Aorta (tissue), 5 donors: ENCODE data around the gene UBQLN4. TPM values are rescaled to one million over a fixed set of nuclear protein-coding genes. Genes with fewer than 3 reads are reported as not detected.

Experiments
- ATAC-seq: fragments of 200-7000 bp; cut with Tn5 transposase; one replicate; pipeline ENCODE4 v1.9.1; 2022; ENCODE audit warnings: moderate library complexity; ENCODE audit not compliant: low FRiP score
- DNase-seq, 2 donors: peaks; one replicate each; pipeline ENCODE4 v3.0.0-alpha.2; 2020
- H3K27ac ChIP-seq, 2 donors: one replicate each; pipeline ENCODE4 v1.5.1; 2013; ENCODE audit warnings: low read length in 2 of 2, mild to moderate bottlenecking in 2 of 2, moderate library complexity in 2 of 2, control low read depth in 1 of 2, inconsistent platforms in 1 of 2, low read depth in 1 of 2
- H3K27me3 ChIP-seq, 2 donors: one replicate each; pipeline ENCODE4 v1.6.1; 2013; ENCODE audit warnings: control low read depth in 1 of 2, low read length in 1 of 2, mild to moderate bottlenecking in 1 of 2, moderate library complexity in 1 of 2; ENCODE audit not compliant: insufficient read depth in 2 of 2, control insufficient read depth in 1 of 2
- H3K36me3 ChIP-seq, 2 donors: one replicate each; pipeline ENCODE4 v1.6.1; 2013; ENCODE audit warnings: control low read depth in 1 of 2, low read length in 1 of 2, mild to moderate bottlenecking in 1 of 2; ENCODE audit not compliant: insufficient read depth in 2 of 2, control insufficient read depth in 1 of 2
- H3K4me1 ChIP-seq, 2 donors: one replicate each; pipeline ENCODE4 v1.6.1; 2013; ENCODE audit warnings: low read length in 2 of 2, control low read depth in 1 of 2, mild to moderate bottlenecking in 1 of 2, moderate library complexity in 1 of 2; ENCODE audit not compliant: insufficient read depth in 2 of 2, control insufficient read depth in 1 of 2
- H3K4me3 ChIP-seq, 2 donors: one replicate each; pipeline ENCODE4 v1.5.1; 2013; ENCODE audit warnings: low read length in 2 of 2, control low read depth in 1 of 2, mild to moderate bottlenecking in 1 of 2
- H3K9me3 ChIP-seq: one replicate; pipeline ENCODE4 v1.6.1; 2013; ENCODE audit warnings: mild to moderate bottlenecking, low read length; ENCODE audit not compliant: control insufficient read depth
- WGBS, 2 donors: extraction: QIAGEN DNeasy Blood & Tissue Kit; methylation state at CpG; one replicate each; pipeline ENCODE4 v1.1.7; 2013; 5-methylcytosine and 5-hydroxymethylcytosine counted together
- intact Hi-C, 2 donors: fragments of 100-400 bp; cut with DNase I; formaldehyde crosslinking; loops; one replicate each; pipeline versions ENCODE4 v1.14.2 to v1.15.0; 2022
- polyA plus RNA-seq, 2 donors: library from polyadenylated mRNA; stranded (reverse); fragments of 200-250 nt; gene quantifications; one replicate each; pipeline ENCODE4 v1.2.3, GENCODE V29; 2013
- total RNA-seq, 2 donors: library from RNA; stranded (reverse); fragmentation: NEBNext Ultra II Directional; extraction: Animal tissue kit (Norgen Biotek cat#: 25700); gene quantifications; one replicate each; pipeline ENCODE4 v1.2.1, GENCODE V29; 2021
- donor health status: healthy with polysubstance abuse.
- donor health status: Bipolar disorder and iron deficiency.
- donor health status: DM: no; HTN: no; CAD: no.
- donor health status: DM: no; HTN: no; CAD: no.
- donor health status: DM: yes; HTN: yes; CAD: no.

Gene UBQLN4
- total and polyA plus RNA-seq, 4 donors = 14.5 to 25.7 (median 19.9) TPM

GRCh38 chr1:156020293-156021092, 33.1 kb downstream of the UBQLN4 start, which contains the start of gene SSR2:
SSR2 (minus strand) TSS chr1:156020951; CDS start chr1:156020167, 784 bp downstream.
- Histone ChIP-seq H3K36me3 (peaks cover 1 to 3% of the 10 kb centered on the region in 2 donors), H3K9me3 (no peaks in the 10 kb centered on the region), H3K27ac (peak within 1 kb of the TSS in 1 of 2 donors; percentile 65), H3K4me1 (no peaks in the 10 kb centered on the region), H3K27me3 (no peaks in the 10 kb centered on the region), H3K4me3 (peak within 1 kb of the TSS; percentile 81 to 82)
- intact Hi-C loops = no loop called here
- WGBS, 2 donors = 1% methylated on average over 45 of the region's 45 CpGs
- DNase-seq (peak; percentile 91 to 92), ATAC-seq (peak; percentile 96)

DNA sequence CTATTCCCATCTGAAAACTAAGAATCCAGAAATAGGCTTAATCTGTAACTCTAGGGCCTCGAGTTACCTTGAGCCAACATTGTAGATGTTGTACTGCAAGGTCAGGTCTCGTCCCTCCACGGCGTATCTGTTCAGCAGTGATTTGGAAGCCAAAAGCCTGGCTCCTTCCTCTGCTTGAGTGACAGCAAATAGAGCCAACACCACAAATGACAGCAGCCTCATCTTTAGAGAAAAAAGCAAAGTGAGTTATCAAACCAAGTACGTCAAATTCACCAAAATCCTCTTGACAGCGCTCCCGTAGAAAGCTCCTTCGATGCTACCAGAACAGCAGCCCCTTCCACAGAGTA, 33.7 kb downstream of the UBQLN4 start:
- Histone ChIP-seq H3K27me3 (no peaks in the 10 kb centered on the region), H3K36me3 (peaks cover 1 to 3% of the 10 kb centered on the region in 2 donors), H3K9me3 (no peaks in the 10 kb centered on the region), H3K4me3 (peak overlapping the region; percentile 81 to 82), H3K4me1 (no peaks in the 10 kb centered on the region), H3K27ac (no peak overlapping the region)
- 33 to 36% methylated on average over 8 of the region's 8 CpGs for WGBS, 2 donors
- intact Hi-C loops = no loop called here
- no peak for DNase-seq
- no peak for ATAC-seq

- WGBS, 2 donors = 91 to 94% methylated on average over 7 of the region's 7 CpGs
- DNase-seq (no peak), ATAC-seq (no peak)
- no peak overlapping the region for H3K4me3 ChIP-seq
- H3K27ac ChIP-seq = no peak overlapping the region
- no peaks in the 10 kb centered on the region for H3K4me1 ChIP-seq
- H3K9me3 ChIP-seq = no peaks in the 10 kb centered on the region
- peaks cover 9 to 10% of the 10 kb centered on the region in 2 donors for H3K36me3 ChIP-seq
- H3K27me3 ChIP-seq = no peaks in the 10 kb centered on the region
- intact Hi-C loops = no loop called here
Observed at GRCh38 chr1:156014829-156015228, 38.8 kb downstream of the UBQLN4 start.

DNA sequence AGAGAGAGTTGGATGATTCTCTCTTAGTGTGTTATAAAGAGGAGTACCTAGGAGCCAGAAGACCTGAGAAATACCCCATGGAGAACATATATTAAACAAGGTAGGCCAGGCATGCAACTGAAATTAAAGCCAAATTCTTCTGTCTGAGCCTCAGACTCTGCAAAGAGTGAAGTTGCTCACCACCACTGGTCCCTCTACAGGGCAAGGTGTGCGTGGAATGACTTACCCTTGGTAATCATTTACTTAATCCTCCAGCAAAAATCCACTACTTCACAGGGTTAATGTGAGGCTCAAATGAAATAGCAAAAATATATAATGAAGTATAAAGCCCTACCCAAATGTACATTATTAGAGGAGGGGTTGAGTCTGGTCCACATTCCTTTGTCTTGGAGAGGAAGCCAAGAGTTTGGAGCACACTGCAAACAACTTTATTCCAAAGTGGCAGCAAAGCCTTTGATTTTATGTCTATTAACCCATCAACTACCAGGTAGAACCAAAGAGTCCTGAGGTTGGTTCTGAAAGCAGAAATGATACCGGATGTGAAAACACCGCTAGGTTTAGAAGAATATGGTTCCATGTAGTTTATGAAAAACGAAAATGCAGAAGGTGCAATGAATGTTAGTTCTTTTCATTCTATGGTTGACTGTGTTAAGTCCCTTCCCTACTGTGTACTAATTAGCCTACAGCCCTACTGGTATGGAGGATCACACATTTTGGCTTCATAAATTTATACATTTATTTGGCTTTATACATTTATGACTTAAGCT, 41.4 kb downstream of the UBQLN4 start:
- H3K9me3 ChIP-seq = no peaks in the 10 kb centered on the region
- WGBS, 2 donors = 90 to 94% methylated on average over 4 of the region's 4 CpGs
- peaks cover 9 to 14% of the 10 kb centered on the region in 2 donors for H3K36me3 ChIP-seq
- no peak overlapping the region for H3K27ac ChIP-seq
- no peaks in the 10 kb centered on the region for H3K27me3 ChIP-seq
- ATAC-seq (no peak), DNase-seq (no peak)
- no peak overlapping the region for H3K4me3 ChIP-seq
- intact Hi-C loops = no loop called here
- no peaks in the 10 kb centered on the region for H3K4me1 ChIP-seq

DNA sequence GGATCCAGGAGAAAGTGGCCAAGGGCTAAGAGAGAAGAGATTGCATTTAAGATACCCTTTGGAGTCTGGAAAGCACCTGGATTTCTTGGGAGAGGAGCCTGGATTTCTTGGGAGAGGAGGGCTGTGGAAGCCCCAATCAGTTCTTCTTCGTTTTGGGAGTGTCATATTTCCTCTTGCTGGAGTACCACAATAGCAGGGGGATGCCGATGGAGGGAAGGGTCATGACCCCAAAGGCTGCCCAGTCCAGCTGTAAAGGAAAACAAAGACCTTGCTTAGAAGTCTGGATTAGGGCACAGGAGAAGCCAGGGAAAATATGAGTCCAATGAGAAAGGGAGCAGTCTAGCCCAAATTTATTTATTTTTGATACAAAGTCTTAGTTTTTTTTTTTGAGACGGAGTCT, 44.2 kb downstream of the UBQLN4 start:
- intact Hi-C loops = no loop called here
- WGBS, 2 donors = 42 to 45% methylated on average over 3 of the region's 3 CpGs

DNA sequence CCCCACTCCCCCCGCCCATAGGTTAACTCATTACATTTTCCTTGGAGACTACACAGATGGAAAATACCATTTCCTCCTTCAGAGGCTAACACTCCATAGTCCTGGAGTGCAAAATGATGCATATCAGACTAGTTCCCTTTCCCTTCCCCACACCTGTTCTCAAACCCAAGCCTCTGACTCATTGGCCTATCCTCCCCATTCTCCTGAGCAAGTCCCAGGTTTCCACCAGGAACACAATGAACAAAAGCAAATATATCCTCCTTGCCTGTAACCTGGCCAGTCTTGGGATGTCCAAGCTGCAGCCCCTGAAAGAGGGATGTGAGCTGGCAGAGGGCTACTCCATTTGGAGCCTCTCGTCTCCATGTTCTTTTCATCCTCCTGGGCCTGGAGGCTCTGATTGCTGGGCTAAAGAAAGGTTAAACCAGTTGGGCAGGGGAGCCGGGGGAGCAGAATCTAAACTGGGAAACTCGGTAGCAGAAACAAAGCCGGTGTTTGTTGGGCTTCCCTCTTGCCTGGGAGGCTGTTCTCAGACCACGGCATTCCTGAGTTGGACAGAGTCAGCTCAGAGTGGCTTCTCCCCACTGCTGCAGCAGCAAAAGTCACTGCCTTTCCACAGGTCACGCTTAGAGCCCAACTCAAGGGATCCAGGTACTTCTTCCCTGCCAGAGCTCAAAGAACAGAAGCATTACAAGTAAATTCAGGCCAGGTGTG, 46.8 kb downstream of the UBQLN4 start:
- no peak overlapping the region for H3K27ac ChIP-seq
- whole genome bisulfite sequencing, 2 donors = 46 to 50% methylated on average over 7 of the region's 7 CpGs
- no peaks in the 10 kb centered on the region for H3K4me1 ChIP-seq
- ATAC-seq (no peak), DNase-seq (peak in 1 of 2 donors; percentile 41)
- H3K4me3 ChIP-seq = no peak overlapping the region
- peaks cover 6 to 7% of the 10 kb centered on the region in 2 donors for H3K36me3 ChIP-seq
- intact Hi-C loops = no loop called here
- no peaks in the 10 kb centered on the region for H3K27me3 ChIP-seq
- H3K9me3 ChIP-seq = no peaks in the 10 kb centered on the region

More for the DNA sequence above, 44.2 kb downstream of the UBQLN4 start:
- no peaks in the 10 kb centered on the region for H3K27me3 ChIP-seq
- H3K4me1 ChIP-seq = no peaks in the 10 kb centered on the region
- H3K36me3 ChIP-seq = peaks cover 9 to 12% of the 10 kb centered on the region in 2 donors
- DNase-seq (peak in 1 of 2 donors; percentile 19), ATAC-seq (no peak)
- no peak overlapping the region for H3K4me3 ChIP-seq
- no peaks in the 10 kb centered on the region for H3K9me3 ChIP-seq
- no peak overlapping the region for H3K27ac ChIP-seq

DNA sequence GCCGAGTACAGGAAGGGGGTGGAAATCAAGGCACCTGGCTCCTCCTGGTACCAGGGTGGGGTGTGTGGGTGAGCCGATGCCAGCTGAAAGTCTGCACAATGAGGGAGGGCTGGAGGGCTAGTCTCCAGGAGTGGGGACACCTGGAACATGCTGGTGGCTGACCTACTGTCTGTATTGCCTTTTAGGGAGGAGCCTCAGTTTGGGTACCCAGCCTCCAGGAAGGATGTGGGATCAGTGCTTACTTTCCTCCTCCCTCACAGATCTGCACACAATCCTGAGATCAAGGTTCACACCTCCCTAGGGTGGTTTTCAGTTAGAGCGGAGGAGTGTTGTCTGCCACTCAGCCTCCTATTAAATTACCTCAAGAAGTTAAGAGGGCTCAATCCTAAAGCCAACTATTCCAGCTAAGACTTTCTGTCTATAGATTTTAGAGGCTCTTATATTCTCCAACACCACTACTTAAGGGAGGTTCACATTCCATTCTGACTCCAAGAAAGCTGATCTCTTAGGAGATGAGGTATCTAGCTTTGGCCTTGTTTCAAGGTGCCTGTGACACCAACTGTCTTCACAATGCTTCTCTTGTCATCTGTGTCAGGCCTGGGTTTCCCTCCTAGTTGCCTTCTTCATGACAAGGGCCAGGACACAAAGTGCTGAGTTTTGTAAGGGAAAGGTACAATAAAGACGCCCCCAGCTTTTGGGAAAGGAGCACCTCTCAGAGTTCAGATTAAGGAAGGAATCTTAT, 48.6 kb downstream of the UBQLN4 start:
- Histone ChIP-seq H3K9me3 (no peaks in the 10 kb centered on the region), H3K27ac (no peak overlapping the region), H3K27me3 (no peaks in the 10 kb centered on the region), H3K36me3 (peaks cover 3% of the 10 kb centered on the region in 2 donors), H3K4me1 (no peaks in the 10 kb centered on the region), H3K4me3 (no peak overlapping the region)
- peak in 1 of 2 donors; percentile 22 for DNase-seq
- intact Hi-C loops = no loop called here
- no peak for ATAC-seq
- WGBS, 2 donors = 86 to 87% methylated on average over 4 of the region's 4 CpGs

- DNase-seq (peak in 1 of 2 donors; percentile 24), ATAC-seq (no peak)
- WGBS, 2 donors = 44 to 49% methylated on average over 2 of the region's 2 CpGs
- Histone ChIP-seq H3K27ac (no peak overlapping the region), H3K36me3 (no peaks in the 10 kb centered on the region), H3K27me3 (no peaks in the 10 kb centered on the region), H3K4me1 (no peaks in the 10 kb centered on the region), H3K4me3 (no peak overlapping the region), H3K9me3 (no peaks in the 10 kb centered on the region)
- intact Hi-C loops = no loop called here
Observed at GRCh38 chr1:156003923-156004188, 49.7 kb downstream of the UBQLN4 start.
